ENCODE data around the gene CEBPA.

- TF ChIP-seq MAX (IDR thresholded peaks at IDR 0.05): no peak
- TF ChIP-seq, protein P1, sequence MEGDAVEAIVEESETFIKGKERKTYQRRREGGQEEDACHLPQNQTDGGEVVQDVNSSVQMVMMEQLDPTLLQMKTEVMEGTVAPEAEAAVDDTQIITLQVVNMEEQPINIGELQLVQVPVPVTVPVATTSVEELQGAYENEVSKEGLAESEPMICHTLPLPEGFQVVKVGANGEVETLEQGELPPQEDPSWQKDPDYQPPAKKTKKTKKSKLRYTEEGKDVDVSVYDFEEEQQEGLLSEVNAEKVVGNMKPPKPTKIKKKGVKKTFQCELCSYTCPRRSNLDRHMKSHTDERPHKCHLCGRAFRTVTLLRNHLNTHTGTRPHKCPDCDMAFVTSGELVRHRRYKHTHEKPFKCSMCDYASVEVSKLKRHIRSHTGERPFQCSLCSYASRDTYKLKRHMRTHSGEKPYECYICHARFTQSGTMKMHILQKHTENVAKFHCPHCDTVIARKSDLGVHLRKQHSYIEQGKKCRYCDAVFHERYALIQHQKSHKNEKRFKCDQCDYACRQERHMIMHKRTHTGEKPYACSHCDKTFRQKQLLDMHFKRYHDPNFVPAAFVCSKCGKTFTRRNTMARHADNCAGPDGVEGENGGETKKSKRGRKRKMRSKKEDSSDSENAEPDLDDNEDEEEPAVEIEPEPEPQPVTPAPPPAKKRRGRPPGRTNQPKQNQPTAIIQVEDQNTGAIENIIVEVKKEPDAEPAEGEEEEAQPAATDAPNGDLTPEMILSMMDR (IDR thresholded peaks at IDR 0.05; ENCODE audit: low read depth, low read length, missing input control): no peak
- no peak for TF ChIP-seq FOXA1 (IDR thresholded peaks at IDR 0.05)
- TF ChIP-seq EGR1 (IDR thresholded peaks at IDR 0.05; ENCODE audit: low read depth in 2 of 2): no peak
- no peak for TF ChIP-seq HNF4G (IDR thresholded peaks at IDR 0.05)
- no peak for TF ChIP-seq ZBTB33 (IDR thresholded peaks at IDR 0.05)
Measured at GRCh38 chr19:33303791-33304345, 1.5 kb upstream of the CEBPA start.

All from liver (tissue), 3 donors.